A549 (cell line): ENCODE measurements around the gene ADAP1. TPM values are rescaled to one million over a fixed set of nuclear protein-coding genes. Genes with fewer than 3 reads are reported as not detected.
A peak's percentile ranks its signal among the peaks of the same experiment; 100 is the strongest.

Source experiments
- ATAC-seq, 2 experiments: fragments of 200-7000 bp in 1 of 2; fragments of >200 bp in 1 of 2; cut with Nextera tagmentation in 1 of 2; cut with Tn5 transposase in 1 of 2; 3 replicates each; pipeline versions ENCODE4 v1.8.0 to v1.9.1; 2018 to 2020; ENCODE audit warnings: mild to moderate bottlenecking in 1 of 2, moderate library complexity in 1 of 2
- CTCF ChIA-PET: fragments of 300-600 bp; sonication (Branson Sonifier 250); formaldehyde crosslinking; extraction: SDS; loops from one replicate; lab custom pipeline; 2021; ENCODE audit warnings: antibody characterized with exemption, inconsistent platforms; lab: Yijun Ruan, JAX
- POLR2A ChIA-PET: fragments of 350-600 bp; formaldehyde crosslinking; extraction: SDS; loops from one replicate; lab custom pipeline; 2021; ENCODE audit warnings: antibody characterized with exemption, inconsistent platforms; lab: Yijun Ruan, JAX
- DNase-seq, 2 experiments: peaks; one replicate each; pipeline versions ENCODE4 v3.0.0 to v3.0.0-alpha.2; 2011 to 2016; ENCODE audit warnings: low read depth in 1 of 2, low spot score in 1 of 2
- FAIRE-seq: peaks from 2 replicates; lab custom pipeline; 2011; peaks lifted over from hg19 to GRCh38; lab: Jason Lieb, UNC
- H3K27ac ChIP-seq, 2 experiments: fragments of >200 bp; sonication (Bioruptor Twin); formaldehyde crosslinking; 3 replicates each; pipeline ENCODE4 v1.5.1; 2016 to 2017
- H3K4me1 ChIP-seq: fragments of >200 bp; sonication (Bioruptor Twin); formaldehyde crosslinking; 3 replicates; pipeline ENCODE4 v1.6.1; 2016
- H3K4me2 ChIP-seq: fragments of >200 bp; sonication (Bioruptor Twin); formaldehyde crosslinking; 3 replicates; pipeline ENCODE4 v1.6.1; 2016
- H3K4me3 ChIP-seq: fragments of >200 bp; sonication (Bioruptor Twin); formaldehyde crosslinking; 3 replicates; pipeline ENCODE4 v1.5.1; 2016
- H3K9me3 ChIP-seq: fragments of >200 bp; sonication (Bioruptor Twin); formaldehyde crosslinking; 3 replicates; pipeline ENCODE4 v1.6.1; 2016
- ATOH8 ChIP-seq: fragments of 250-450 bp; sonication (Bioruptor Pico); IDR thresholded peaks from 2 replicates; pipeline ENCODE4 v1.5.0; 2020; ENCODE audit warnings: low read depth, mild to moderate bottlenecking, moderate library complexity
- CBX8 ChIP-seq: fragments of 200-600 bp; sonication (generic); IDR thresholded peaks from 2 replicates; pipeline ENCODE4 v1.6.1; 2016
- CHD4 ChIP-seq: fragments of 200-600 bp; sonication (generic); IDR thresholded peaks from 2 replicates; pipeline ENCODE4 v1.6.1; 2016; ENCODE audit warnings: antibody characterized with exemption, mild to moderate bottlenecking, borderline replicate concordance
- CTCF ChIP-seq: fragments of >200 bp; sonication (Bioruptor Twin); formaldehyde crosslinking; IDR thresholded peaks from 3 replicates; pipeline ENCODE4 v1.5.1; 2016
- EHF ChIP-seq: fragments of 250-450 bp; sonication (Bioruptor Pico); IDR thresholded peaks from 2 replicates; pipeline ENCODE4 v1.5.0; 2020; ENCODE audit warnings: mild to moderate bottlenecking
- FOSB ChIP-seq: fragments of 250-450 bp; sonication (Bioruptor Pico); IDR thresholded peaks from 2 replicates; pipeline ENCODE4 v1.5.0; 2020; ENCODE audit warnings: mild to moderate bottlenecking, moderate library complexity
- FOSL2 ChIP-seq, 2 experiments: fragments of 450-650 bp in 1 of 2; fragments of >200 bp in 1 of 2; sonication (Bioruptor Twin) in 1 of 2; formaldehyde crosslinking; IDR thresholded peaks; 2 replicates each; pipeline versions ENCODE4 v1.5.0 to v1.6.1; 2016 to 2020; ENCODE audit warnings: mild to moderate bottlenecking in 1 of 2, moderate library complexity in 1 of 2
- GATA3 ChIP-seq: IDR thresholded peaks from 2 replicates; pipeline ENCODE4 v1.6.1; 2012; ENCODE audit warnings: borderline replicate concordance
- HOXA7 ChIP-seq: fragments of 250-450 bp; sonication (Bioruptor Pico); IDR thresholded peaks from 2 replicates; pipeline ENCODE4 v1.5.0; 2020; ENCODE audit warnings: mild to moderate bottlenecking, moderate library complexity
- JUN ChIP-seq, 2 experiments: fragments of >200 bp; sonication (Bioruptor Twin); formaldehyde crosslinking; IDR thresholded peaks; 2 replicates in 1 of 2; 3 replicates in 1 of 2; pipeline ENCODE4 v1.6.1; 2016 to 2017
- MAFK ChIP-seq: fragments of 450-650 bp; IDR thresholded peaks from 2 replicates; pipeline ENCODE4 v1.6.1; 2014; ENCODE audit not compliant: partially characterized antibody
- MAX ChIP-seq: IDR thresholded peaks from 2 replicates; pipeline ENCODE4 v1.6.1; 2012
- MAZ ChIP-seq: fragments of 150-350 bp; IDR thresholded peaks from 2 replicates; pipeline ENCODE4 v1.6.1; 2014; ENCODE audit warnings: antibody characterized with exemption, low read depth, low read length, borderline replicate concordance
- NFE2L2 ChIP-seq: fragments of 150-350 bp; conservative IDR thresholded peaks from 2 replicates; pipeline ENCODE4 v1.6.1; 2014; ENCODE audit warnings: low read length
- NPAS2 ChIP-seq: fragments of 250-450 bp; sonication (Bioruptor Pico); IDR thresholded peaks from 2 replicates; pipeline ENCODE4 v1.8.0; 2022; ENCODE audit warnings: mild to moderate bottlenecking, moderate library complexity, borderline replicate concordance
- PHF8 ChIP-seq: fragments of 200-600 bp; sonication (generic); IDR thresholded peaks from 2 replicates; pipeline ENCODE4 v1.6.1; 2016; ENCODE audit warnings: low read depth, mild to moderate bottlenecking, antibody characterized with exemption, moderate library complexity, borderline replicate concordance
- POLR2A ChIP-seq: IDR thresholded peaks from 2 replicates; pipeline ENCODE4 v1.6.1; 2012; ENCODE audit warnings: mild to moderate bottlenecking, low read length
- POLR2AphosphoS2 ChIP-seq: conservative IDR thresholded peaks from 2 replicates; pipeline ENCODE4 v1.6.1; 2012; ENCODE audit warnings: low read length, improper control_type of control experiment, inconsistent platforms
- RARB ChIP-seq: fragments of 250-450 bp; sonication (Bioruptor Pico); IDR thresholded peaks from 2 replicates; pipeline ENCODE4 v1.8.0; 2021; ENCODE audit warnings: mild to moderate bottlenecking, moderate library complexity
- RNF2 ChIP-seq: fragments of 200-600 bp; sonication (generic); IDR thresholded peaks from 2 replicates; pipeline ENCODE4 v1.6.1; 2016; ENCODE audit warnings: low read depth, mild to moderate bottlenecking, antibody characterized with exemption, moderate library complexity, borderline replicate concordance
- SMC3 ChIP-seq: fragments of >200 bp; sonication (Bioruptor Twin); formaldehyde crosslinking; IDR thresholded peaks from 3 replicates; pipeline ENCODE4 v1.6.1; 2018; ENCODE audit warnings: inconsistent platforms
- SREBF2 ChIP-seq: fragments of 450-650 bp; IDR thresholded peaks from 2 replicates; pipeline ENCODE4 v1.6.1; 2014; ENCODE audit warnings: mild to moderate bottlenecking, moderate library complexity
- TFCP2L1 ChIP-seq: fragments of 250-450 bp; sonication (Bioruptor Pico); IDR thresholded peaks from 2 replicates; pipeline ENCODE4 v1.5.0; 2021; ENCODE audit warnings: mild to moderate bottlenecking
- ZC3H11A ChIP-seq: fragments of 450-650 bp; IDR thresholded peaks from 2 replicates; pipeline ENCODE4 v1.6.1; 2014; ENCODE audit warnings: antibody characterized with exemption, mild to moderate bottlenecking
- WGBS: methylation state at CpG from one replicate; pipeline ENCODE4 v1.1.6; 2017; ENCODE audit errors: missing lambda C conversion rate; 5-methylcytosine and 5-hydroxymethylcytosine counted together
- polyA plus RNA-seq, 4 experiments: library from polyadenylated mRNA; depleted of rRNA in 3 of 4; stranded (reverse); fragments of >200 nt; fragmentation: RNase III in 1 of 4; extraction: RNeasy Plus Mini Kit Qiagen cat#74134 plus additional on column Dnase treatment in 1 of 4; gene quantifications; 2 replicates in 3 of 4; 3 replicates in 1 of 4; pipeline ENCODE4 v1.2.3, GENCODE V29; 2011 to 2017
- TF ChIP-seq, protein P1 (sequence below): fragments of 450-650 bp; IDR thresholded peaks from 2 replicates; pipeline ENCODE4 v1.6.1; 2014; ENCODE audit warnings: antibody characterized with exemption
- TF ChIP-seq, protein P2 (sequence below): fragments of 250-450 bp; sonication (Bioruptor Pico); IDR thresholded peaks from 2 replicates; pipeline ENCODE4 v1.5.0; 2021; ENCODE audit warnings: mild to moderate bottlenecking, moderate library complexity, borderline replicate concordance
- TF ChIP-seq, protein P3 (sequence below): IDR thresholded peaks from 2 replicates; pipeline ENCODE4 v1.6.1; 2012; ENCODE audit warnings: low read depth, borderline replicate concordance

Gene ADAP1
- polyA plus RNA-seq, 2 of the 4 experiments (the other 2 are of a cell fraction), result 1.7 to 2.5 TPM

- peaks cover 24% of the 10 kb centered on the region for H3K4me1 ChIP-seq
- ChIA-PET POLR2A (interaction anchor here (0.6 to 1.6 kb wide), 3 partner anchors 9 to 761 kb away, joined by 3 to 8 read pairs (median 8); no protein-coding TSS in a partner anchor), CTCF (interaction anchor here (1.2 to 8.7 kb wide), 8 partner anchors 18 to 200 kb away, joined by 3 to 108 read pairs (median 5); no protein-coding TSS in a partner anchor)
- H3K4me3 ChIP-seq, result peak overlapping the region; percentile 77; the same call in 1 of the 3 replicates
- H3K4me2 ChIP-seq, result peak overlapping the region; percentile 52
- WGBS, result 55% methylated on average over 28 of the region's 28 CpGs
- no peak for DNase-seq
- H3K27ac ChIP-seq, result peak overlapping the region in 1 of 2 experiments; percentile 96; a peak in 3 of 6 replicates
- H3K9me3 ChIP-seq, result no peaks in the 10 kb centered on the region
- FAIRE-seq, result no peak
- TF ChIP-seq PHF8, result no peak
- no peak for TF ChIP-seq RNF2
- TF ChIP-seq, protein P1, sequence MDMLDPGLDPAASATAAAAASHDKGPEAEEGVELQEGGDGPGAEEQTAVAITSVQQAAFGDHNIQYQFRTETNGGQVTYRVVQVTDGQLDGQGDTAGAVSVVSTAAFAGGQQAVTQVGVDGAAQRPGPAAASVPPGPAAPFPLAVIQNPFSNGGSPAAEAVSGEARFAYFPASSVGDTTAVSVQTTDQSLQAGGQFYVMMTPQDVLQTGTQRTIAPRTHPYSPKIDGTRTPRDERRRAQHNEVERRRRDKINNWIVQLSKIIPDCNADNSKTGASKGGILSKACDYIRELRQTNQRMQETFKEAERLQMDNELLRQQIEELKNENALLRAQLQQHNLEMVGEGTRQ, result no peak
- no peak for TF ChIP-seq SREBF2
- no peak for ATAC-seq
These were observed 21.4 kb upstream of the ADAP1 start for GRCh38 chr7:975702-976473.

DNA sequence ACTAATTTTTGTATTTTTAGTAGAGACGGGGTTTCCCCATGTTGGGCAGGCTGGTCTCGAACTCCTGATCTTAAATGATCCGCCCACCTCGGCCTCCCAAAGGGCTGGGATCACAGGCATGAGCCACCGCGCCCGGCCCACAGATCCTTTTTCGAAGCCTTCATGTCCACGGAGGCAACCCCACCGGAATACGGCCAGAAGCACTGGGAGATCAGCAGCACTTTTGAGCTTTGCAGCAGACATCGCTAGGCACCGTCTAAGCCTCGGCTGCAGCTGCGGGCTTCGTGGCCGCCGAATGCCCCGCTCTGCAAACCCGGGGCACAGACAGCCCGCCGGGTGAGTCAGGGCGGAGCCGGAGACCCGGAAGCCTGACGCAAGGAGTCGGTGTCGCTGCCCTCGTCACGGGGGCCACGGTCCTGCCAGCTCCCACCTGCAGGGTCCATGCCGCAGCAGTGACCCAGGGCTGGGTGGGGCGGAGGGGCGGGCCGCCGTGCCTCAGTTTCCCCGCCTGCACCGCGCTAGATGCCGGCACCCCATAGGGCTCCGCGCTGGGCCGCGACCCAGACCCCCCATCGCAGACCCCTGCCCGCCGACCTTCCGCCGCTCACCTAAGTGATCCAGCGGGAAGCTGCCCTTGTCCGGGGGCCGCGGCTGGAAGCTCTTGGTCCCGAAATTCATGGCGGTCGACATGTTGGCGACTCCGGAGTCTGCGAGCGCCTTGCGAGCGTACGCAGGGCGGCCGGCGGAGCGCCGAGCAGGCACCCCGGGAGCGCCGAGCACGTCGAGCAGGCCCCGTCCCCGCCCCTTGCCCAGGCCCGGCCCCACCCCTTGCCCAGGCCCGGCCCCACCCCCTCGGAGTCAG is 20.6 kb upstream of the ADAP1 start, which contains the start of gene COX19:
Gene COX19 (minus strand): TSS at position 730 of the 862 bp plus-strand sequence. CDS start 40 bp downstream, at position 690.
- Histone ChIP-seq H3K9me3 (no peaks in the 10 kb centered on the region), H3K27ac (peak within 1 kb of the TSS; percentile 81 to 96), H3K4me2 (peak within 1 kb of the TSS; percentile 91), H3K4me1 (peaks cover 24% of the 10 kb centered on the region), H3K4me3 (peak within 1 kb of the TSS; percentile 77)
- ChIA-PET CTCF (interaction anchor here (0.7 to 8.7 kb wide), 8 partner anchors 19 to 202 kb away, joined by 3 to 108 read pairs (median 3); no protein-coding TSS in a partner anchor), POLR2A (interaction anchor here (0.6 to 1.6 kb wide), 4 partner anchors 10 to 761 kb away, joined by 3 to 8 read pairs (median 6); a partner anchor contains a TSS)
- DNase-seq (peak; percentile 68 to 92), ATAC-seq (peak; percentile 86 to 93), FAIRE-seq (no peak)
- under 1% methylated on average over 25 of the region's 78 CpGs for WGBS
- TF ChIP-seq ATOH8 (0 out of 2 replicates have a peak, but pooled peaks have one; percentile 25), PHF8 (peak; percentile 90; the same call in 1 of the 2 replicates), MAZ (no peak), GATA3 (no peak), POLR2A (peak; percentile 68), FOSL2 (IDR thresholded peaks at IDR 0.05) (no peak), FOSL2 (CRISPR knock-in tag; IDR thresholded peaks at IDR 0.05) (peak; percentile 31; the same call in 1 of the 2 replicates), MAX (peak; percentile 52), TFCP2L1 (peak; percentile 76; the same call in 1 of the 2 replicates), HOXA7 (no peak), CHD4 (no peak), MAFK (no peak), NFE2L2 (no peak), ZC3H11A (no peak), JUN (IDR thresholded peaks at IDR 0.05) (peak in 1 of 2 experiments; percentile 94; a peak in 3 of 5 replicates), RARB (CRISPR knock-in tag) (no peak), SREBF2 (no peak), NPAS2 (no peak), SMC3 (no peak), CBX8 (no peak), EHF (CRISPR knock-in tag) (no peak), CTCF (no peak), POLR2AphosphoS2 (no peak), FOSB (no peak)
- TF ChIP-seq, protein P2, sequence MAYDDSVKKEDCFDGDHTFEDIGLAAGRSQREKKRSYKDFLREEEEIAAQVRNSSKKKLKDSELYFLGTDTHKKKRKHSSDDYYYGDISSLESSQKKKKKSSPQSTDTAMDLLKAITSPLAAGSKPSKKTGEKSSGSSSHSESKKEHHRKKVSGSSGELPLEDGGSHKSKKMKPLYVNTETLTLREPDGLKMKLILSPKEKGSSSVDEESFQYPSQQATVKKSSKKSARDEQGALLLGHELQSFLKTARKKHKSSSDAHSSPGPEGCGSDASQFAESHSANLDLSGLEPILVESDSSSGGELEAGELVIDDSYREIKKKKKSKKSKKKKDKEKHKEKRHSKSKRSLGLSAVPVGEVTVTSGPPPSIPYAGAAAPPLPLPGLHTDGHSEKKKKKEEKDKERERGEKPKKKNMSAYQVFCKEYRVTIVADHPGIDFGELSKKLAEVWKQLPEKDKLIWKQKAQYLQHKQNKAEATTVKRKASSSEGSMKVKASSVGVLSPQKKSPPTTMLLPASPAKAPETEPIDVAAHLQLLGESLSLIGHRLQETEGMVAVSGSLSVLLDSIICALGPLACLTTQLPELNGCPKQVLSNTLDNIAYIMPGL, result peak; percentile 25; the same call in 1 of the 2 replicates
- TF ChIP-seq, protein P3, sequence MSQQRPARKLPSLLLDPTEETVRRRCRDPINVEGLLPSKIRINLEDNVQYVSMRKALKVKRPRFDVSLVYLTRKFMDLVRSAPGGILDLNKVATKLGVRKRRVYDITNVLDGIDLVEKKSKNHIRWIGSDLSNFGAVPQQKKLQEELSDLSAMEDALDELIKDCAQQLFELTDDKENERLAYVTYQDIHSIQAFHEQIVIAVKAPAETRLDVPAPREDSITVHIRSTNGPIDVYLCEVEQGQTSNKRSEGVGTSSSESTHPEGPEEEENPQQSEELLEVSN, result peak; percentile 24; the same call in 1 of the 2 replicates
